ENCODE measurements around the gene RCSD1. TPM values are rescaled to one million over a fixed set of nuclear protein-coding genes. Genes with fewer than 3 reads are reported as not detected.

The RCSD1 gene
- total and polyA plus RNA-seq, 2 experiments from 2014 or later, result 0.77 to 0.80 TPM

DNA sequence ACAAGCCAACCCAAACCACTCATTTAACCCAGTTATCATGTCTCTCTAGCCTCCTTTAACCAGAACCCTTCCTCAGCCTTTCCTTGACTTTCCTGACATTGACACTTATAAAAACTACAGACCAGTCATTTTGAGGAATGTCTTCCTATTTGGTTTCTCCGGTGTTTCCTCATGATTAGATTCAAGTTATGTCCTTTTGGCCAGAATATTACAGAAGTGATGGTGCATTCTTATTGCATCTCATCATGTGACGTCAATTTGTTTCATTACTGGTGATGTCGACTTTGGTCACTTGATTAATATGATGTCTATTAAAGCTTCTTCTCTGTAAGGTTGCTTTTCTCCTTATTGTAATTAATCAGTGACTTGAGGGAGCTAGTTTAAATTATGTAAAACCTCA lies 6.1 kb upstream of the RCSD1 start:
- H3K36me3 ChIP-seq (replicated peaks; ENCODE audit: insufficient read depth, low read depth), result no peaks in the 10 kb centered on the region
- no peak overlapping the region for H2AFZ ChIP-seq
- no peak overlapping the region for H3K27ac ChIP-seq
- TF ChIP-seq, protein P1, sequence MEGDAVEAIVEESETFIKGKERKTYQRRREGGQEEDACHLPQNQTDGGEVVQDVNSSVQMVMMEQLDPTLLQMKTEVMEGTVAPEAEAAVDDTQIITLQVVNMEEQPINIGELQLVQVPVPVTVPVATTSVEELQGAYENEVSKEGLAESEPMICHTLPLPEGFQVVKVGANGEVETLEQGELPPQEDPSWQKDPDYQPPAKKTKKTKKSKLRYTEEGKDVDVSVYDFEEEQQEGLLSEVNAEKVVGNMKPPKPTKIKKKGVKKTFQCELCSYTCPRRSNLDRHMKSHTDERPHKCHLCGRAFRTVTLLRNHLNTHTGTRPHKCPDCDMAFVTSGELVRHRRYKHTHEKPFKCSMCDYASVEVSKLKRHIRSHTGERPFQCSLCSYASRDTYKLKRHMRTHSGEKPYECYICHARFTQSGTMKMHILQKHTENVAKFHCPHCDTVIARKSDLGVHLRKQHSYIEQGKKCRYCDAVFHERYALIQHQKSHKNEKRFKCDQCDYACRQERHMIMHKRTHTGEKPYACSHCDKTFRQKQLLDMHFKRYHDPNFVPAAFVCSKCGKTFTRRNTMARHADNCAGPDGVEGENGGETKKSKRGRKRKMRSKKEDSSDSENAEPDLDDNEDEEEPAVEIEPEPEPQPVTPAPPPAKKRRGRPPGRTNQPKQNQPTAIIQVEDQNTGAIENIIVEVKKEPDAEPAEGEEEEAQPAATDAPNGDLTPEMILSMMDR (IDR thresholded peaks at IDR 0.05; ENCODE audit: poor library complexity), result no peak
- peaks cover 4% of the 10 kb centered on the region for H3K27me3 ChIP-seq
- no peak overlapping the region for H3K4me2 ChIP-seq
- no peaks in the 10 kb centered on the region for H4K20me1 ChIP-seq (ENCODE audit: insufficient read depth, poor library complexity, severe bottlenecking)
- H3K79me2 ChIP-seq, result no peaks in the 10 kb centered on the region
- H3K9me3 ChIP-seq (ENCODE audit: low read depth), result no peaks in the 10 kb centered on the region
- WGBS (ENCODE audit: low lambda C conversion rate, missing lambda C conversion rate), result 92% methylated on average over 3 of the region's 3 CpGs
- H3K4me3 ChIP-seq, result no peak overlapping the region
- no peaks in the 10 kb centered on the region for H3K9me2 ChIP-seq (replicated peaks; ENCODE audit: insufficient read depth)
- no peak for DNase-seq (ENCODE audit: low spot score)
- no peaks in the 10 kb centered on the region for H3K4me1 ChIP-seq (ENCODE audit: insufficient read depth)

DNA sequence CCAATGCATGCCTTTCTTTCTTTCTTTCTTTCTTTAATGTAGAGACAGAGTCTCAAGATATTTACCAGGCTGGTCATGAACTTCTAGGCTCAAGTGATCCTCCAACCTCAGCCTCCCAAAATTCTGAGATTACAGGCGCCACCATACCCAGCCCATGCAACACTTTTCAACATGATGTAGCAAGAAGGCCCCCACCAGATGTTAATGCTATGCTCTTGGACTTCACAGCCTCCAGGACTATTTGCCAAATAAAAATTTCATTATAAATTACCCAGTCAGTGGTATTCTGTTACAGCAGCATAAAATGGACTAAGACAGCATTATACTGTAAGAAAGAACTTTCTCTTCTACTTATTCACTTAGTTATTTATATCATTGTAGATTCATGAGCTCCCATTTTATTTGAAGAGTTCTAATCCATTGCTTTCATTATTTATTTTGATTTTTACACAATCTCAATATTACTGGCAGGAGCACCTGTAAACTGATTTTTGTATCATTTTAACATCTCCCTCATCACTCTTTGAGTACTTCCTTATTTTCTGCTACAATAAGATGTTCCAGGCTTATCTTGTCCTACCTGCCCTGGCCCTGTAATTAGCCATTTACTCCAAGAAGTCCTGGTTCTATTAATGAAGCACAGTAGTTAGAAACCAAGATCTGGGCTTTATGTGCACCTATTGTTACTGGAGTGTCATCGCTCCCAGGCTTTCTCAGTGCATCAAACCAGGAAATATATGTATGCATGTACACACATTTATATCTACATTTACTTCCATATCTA lies 4.8 kb upstream of the RCSD1 start:
- H3K79me2 ChIP-seq, result no peaks in the 10 kb centered on the region
- no peaks in the 10 kb centered on the region for H3K4me1 ChIP-seq (ENCODE audit: insufficient read depth)
- WGBS (ENCODE audit: low lambda C conversion rate, missing lambda C conversion rate), result 97% methylated on average over 2 of the region's 2 CpGs
- no peak overlapping the region for H2AFZ ChIP-seq
- H3K27ac ChIP-seq, result no peak overlapping the region
- TF ChIP-seq, protein P1 (IDR thresholded peaks at IDR 0.05; ENCODE audit: poor library complexity), result no peak
- TF ChIP-seq EZH2 (IDR thresholded peaks at IDR 0.05; ENCODE audit: borderline replicate concordance), result no peak
- TF ChIP-seq EZH2phosphoT487 (IDR thresholded peaks at IDR 0.05; ENCODE audit: low read depth, severe bottlenecking, unreplicated experiment), result no peak
- H3K4me3 ChIP-seq, result no peak overlapping the region
- H3K36me3 ChIP-seq (replicated peaks; ENCODE audit: insufficient read depth, low read depth), result no peaks in the 10 kb centered on the region
- no peak for DNase-seq (ENCODE audit: low spot score)
- H3K27me3 ChIP-seq, result peaks cover 16% of the 10 kb centered on the region
- no peak overlapping the region for H3K4me2 ChIP-seq
- no peaks in the 10 kb centered on the region for H3K9me3 ChIP-seq (ENCODE audit: low read depth)
- no peaks in the 10 kb centered on the region for H3K9me2 ChIP-seq (replicated peaks; ENCODE audit: insufficient read depth)
- no peaks in the 10 kb centered on the region for H4K20me1 ChIP-seq (ENCODE audit: insufficient read depth, poor library complexity, severe bottlenecking)

GRCh38 chr1:167627615-167627864 lies 2.5 kb upstream of the RCSD1 start:
- TF ChIP-seq, protein P1 (IDR thresholded peaks at IDR 0.05; ENCODE audit: poor library complexity), result no peak
- TF ChIP-seq EZH2 (IDR thresholded peaks at IDR 0.05; ENCODE audit: borderline replicate concordance) (no peak), EZH2phosphoT487 (IDR thresholded peaks at IDR 0.05; ENCODE audit: low read depth, severe bottlenecking, unreplicated experiment) (no peak)
- no peak for DNase-seq (ENCODE audit: low spot score)
- Histone ChIP-seq H3K36me3 (replicated peaks; ENCODE audit: insufficient read depth, low read depth) (no peaks in the 10 kb centered on the region), H4K20me1 (ENCODE audit: insufficient read depth, poor library complexity, severe bottlenecking) (no peaks in the 10 kb centered on the region), H3K4me1 (ENCODE audit: insufficient read depth) (no peaks in the 10 kb centered on the region), H3K9me2 (replicated peaks; ENCODE audit: insufficient read depth) (no peaks in the 10 kb centered on the region), H3K4me2 (no peak overlapping the region), H3K79me2 (no peaks in the 10 kb centered on the region), H3K4me3 (no peak overlapping the region), H3K27ac (no peak overlapping the region), H3K9me3 (ENCODE audit: low read depth) (no peaks in the 10 kb centered on the region), H3K27me3 (peaks cover 37% of the 10 kb centered on the region), H2AFZ (no peak overlapping the region)
- 74% methylated on average over 3 of the region's 3 CpGs for WGBS (ENCODE audit: low lambda C conversion rate, missing lambda C conversion rate)

Measured in hepatocyte (in vitro differentiated cells).